Inflammatory macrophage treated with lipopolysaccharide for 1 hour (primary cell): Measurements from ENCODE around the gene MCTP2.

Experiments
- DNase-seq, 2 donors: peaks; one replicate each; pipeline ENCODE4 v3.0.0-alpha.2; 2020 to 2022

Gene MCTP2

DNA sequence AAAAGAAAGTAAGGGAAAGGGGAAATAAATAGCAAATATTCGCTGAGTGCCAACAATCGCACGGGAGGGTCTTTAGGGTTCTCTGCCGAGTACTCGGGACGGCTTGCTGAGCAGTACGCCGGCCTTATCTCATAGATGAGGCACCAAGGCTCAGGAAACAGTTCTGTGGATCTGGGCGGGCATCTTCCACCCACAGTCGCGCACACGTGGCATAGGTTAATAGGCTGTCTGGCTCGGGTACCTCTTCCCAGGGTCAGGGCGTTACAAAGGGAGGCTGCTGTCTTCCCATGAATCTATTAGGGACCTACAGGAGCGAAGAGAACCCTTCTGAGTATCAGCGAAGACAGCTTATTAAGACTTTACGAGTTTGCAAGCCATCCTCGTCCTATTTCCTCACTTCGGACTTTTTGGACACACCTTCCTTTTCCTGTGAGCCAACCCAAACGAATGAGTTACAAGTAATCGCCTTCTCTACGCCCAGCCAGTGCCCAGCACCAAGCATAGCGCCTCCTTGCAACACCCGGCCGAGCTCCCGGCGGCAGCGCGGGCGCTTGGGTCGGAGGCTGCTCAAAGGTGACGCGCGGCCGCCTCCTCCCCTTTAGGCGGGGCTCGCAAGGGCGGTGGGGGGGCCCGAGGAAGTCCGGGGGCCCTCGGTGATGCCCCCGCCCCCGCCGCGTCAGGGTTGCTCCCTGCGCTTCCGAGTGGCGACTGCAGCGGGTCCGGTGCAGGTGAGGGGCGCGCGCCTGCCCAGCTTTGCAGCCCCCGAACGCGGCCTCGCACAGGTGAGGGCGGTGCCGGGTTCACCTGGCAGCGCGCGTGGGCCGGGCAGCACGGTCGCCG is at the start of gene MCTP2:
Gene MCTP2 (plus strand): TSS at position 679 of the 840 bp plus-strand sequence. CDS start 66,705 bp downstream, outside the sequence.
- peak; percentile 90 for DNase-seq

DNA sequence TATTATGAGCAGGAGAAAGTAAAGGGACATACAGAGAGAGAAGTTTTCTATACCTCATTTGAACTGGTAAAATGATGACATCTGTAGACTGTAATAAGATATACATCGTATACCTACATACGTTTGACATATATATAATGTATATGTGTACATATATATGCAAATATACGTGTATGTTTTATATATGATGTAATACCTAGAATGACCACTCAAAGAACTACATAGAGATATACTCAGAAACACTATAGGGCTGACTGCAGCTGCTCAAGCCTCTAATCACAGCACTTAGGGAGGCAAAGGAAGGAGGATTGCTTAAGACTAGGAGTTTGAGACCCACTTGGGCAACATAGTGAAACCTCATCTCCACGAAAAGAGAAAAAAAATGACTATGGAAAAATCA is 48.5 kb upstream of the MCTP2 start:
- DNase-seq: no peak

GRCh38 chr15:94185547-94186236 is 45.7 kb upstream of the MCTP2 start:
- DNase-seq: no peak

- DNase-seq: peak; percentile 47 to 57
These were observed 44.5 kb upstream of the MCTP2 start for GRCh38 chr15:94186770-94187331.

DNA sequence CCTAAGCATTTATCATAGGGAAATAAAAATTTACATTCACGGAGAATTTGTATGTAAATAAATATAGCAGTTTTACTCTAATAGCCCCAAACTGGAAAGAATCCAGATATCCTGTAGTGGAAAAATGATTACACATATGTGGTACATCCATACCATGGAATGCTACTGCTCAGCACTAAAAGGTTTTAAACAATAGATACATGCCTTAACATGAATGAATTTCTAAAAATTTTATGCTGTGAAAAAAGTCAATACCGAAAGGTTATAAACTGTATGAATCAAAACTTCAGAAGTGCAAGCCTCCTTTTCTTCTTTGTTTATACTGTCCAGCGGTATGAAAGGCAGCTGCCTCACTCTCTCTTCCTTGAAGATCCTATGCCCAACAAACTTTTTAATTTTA is 37.5 kb upstream of the MCTP2 start:
- no peak for DNase-seq

DNA sequence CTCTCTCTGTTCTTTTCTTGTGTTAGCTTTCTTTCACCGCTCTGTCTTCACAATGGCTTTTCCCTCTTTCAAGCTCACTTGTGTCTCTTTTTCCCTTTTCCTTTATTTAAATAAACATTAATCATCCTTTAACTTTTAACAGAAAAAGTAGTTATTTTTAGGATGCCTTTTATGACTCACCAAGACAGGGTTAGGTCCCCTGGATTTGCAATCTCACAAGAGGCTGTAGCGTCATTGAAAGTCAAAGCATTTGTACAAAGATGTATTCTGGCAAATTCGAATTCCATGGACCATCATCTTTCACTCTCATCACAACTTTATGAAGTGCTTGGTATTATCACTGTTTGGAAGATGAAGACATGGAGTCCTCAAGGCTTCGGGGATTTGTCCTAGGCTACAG is 34.8 kb upstream of the MCTP2 start:
- peak in 1 of 2 donors; percentile 16 for DNase-seq

GRCh38 chr15:94198633-94199032 is 32.7 kb upstream of the MCTP2 start:
- peak in 1 of 2 donors; percentile 58 for DNase-seq

DNA sequence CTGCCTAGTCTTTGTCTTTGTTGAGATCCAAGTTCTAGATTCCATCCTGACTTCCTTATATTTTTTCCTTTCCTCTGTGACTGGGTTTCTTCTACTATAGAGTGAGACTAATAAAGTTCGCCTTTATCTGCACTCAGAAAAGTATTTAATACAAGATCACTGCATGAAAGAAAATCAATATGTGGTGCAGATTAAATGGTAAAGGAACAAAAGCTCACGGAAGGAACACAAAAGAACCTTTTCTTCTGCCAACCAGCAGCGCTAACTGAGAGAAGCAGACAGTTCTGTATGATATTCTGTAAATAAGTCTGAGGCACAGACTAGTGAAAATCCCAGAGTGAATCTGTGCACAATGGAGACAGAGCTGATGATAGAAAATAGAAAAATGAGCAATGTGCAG is 31.6 kb upstream of the MCTP2 start:
- no peak for DNase-seq

DNA sequence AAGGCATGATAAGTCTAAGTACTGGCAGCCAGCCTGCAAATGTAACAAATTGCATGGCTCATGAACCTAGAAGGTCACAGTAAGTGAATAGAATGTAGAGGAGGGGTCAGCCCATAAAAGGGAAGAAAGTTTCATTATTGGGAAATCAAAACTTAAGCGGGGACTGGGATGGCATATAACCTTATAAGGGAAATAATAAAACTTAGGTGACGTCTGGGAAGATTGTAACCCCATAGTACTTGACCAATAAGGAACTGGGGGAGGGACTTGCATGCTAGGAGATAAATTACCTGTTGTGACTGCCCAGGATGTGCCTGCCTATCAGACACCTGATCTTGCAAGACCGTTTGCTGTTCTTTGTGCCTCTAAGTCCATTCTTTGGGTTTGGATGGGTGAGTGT is 28.1 kb upstream of the MCTP2 start:
- DNase-seq: peak in 1 of 2 donors; percentile 26

- DNase-seq: peak; percentile 77 to 87
These were observed 26.0 kb upstream of the MCTP2 start for GRCh38 chr15:94205366-94205765.

GRCh38 chr15:94206463-94207167 is 24.7 kb upstream of the MCTP2 start:
- peak; percentile 68 to 70 for DNase-seq

GRCh38 chr15:94212291-94212690 is 19.1 kb upstream of the MCTP2 start:
- no peak for DNase-seq

GRCh38 chr15:94225616-94226015 is 5.7 kb upstream of the MCTP2 start:
- no peak for DNase-seq

- DNase-seq: no peak
These were observed 2.8 kb upstream of the MCTP2 start for GRCh38 chr15:94228611-94229010.

GRCh38 chr15:94229591-94230369 is 1.6 kb upstream of the MCTP2 start:
- DNase-seq: peak; percentile 57 to 66

DNA sequence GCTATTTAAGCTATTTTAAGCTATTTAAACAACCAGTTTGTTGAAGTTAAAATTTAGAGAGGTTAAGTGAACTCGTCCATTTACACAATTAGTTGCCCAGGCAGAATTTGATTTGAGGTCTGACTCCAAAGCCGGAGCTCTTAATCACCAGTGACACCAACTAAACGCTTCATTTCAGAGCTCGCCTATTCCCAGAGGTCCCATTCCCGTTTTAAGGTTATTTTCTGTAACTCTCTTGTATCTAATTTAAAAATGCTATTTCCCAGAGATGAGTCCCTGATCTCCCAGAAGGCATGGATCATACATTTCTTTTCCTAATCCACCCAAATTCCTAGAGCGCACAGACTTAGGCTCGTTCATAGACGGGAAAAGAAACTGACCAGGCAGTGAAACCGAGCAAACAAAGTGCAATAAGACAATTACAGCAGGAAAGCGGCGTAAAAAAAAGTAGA is 904 bp upstream of the MCTP2 start:
- no peak for DNase-seq

GRCh38 chr15:94231723-94232468 is 535 bp downstream of the MCTP2 start:
- no peak for DNase-seq

- no peak for DNase-seq
These were observed 2.1 kb downstream of the MCTP2 start for GRCh38 chr15:94233441-94233840.

DNA sequence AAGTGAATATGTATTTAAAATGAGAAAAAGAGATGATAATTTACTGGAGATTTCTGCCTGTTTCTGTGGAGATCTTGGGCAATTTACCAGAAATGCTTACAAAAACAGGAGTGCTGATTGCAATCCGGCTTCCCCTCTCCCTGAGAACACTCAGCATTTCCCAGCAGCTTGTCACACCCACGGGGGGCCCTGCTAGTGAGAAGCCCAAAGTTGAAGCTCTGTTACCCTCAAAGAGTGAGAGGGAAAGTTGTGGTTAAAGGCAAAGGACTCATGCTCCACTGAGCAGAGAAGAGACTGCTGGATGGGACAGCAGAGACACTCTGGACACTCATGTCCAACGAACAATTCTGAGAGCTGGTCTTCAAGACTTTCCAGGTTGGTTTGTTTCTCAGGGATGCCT is 2.9 kb downstream of the MCTP2 start:
- DNase-seq: peak; percentile 57 to 66

DNA sequence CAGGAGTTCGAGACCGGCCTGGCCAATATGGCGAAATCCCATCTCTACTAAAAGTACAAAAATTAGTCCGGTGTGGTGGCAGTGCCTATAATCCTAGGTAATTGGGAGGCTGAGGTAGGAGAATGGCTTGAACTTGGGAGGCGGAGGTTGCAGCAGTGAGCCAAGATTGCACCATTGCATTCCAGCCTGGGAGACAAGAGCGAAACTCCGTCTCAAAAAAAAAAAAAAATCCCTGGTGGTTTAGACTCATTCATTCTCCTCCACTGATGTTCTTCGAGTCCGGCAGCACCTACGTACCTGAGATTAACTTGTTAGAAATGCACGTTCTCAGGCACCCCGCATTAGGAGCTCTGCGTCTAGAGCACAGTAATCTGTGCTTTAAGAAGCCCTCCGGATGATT is 3.7 kb downstream of the MCTP2 start:
- DNase-seq: no peak

- peak; percentile 32 to 40 for DNase-seq
These were observed 4.3 kb downstream of the MCTP2 start for GRCh38 chr15:94235646-94236045.

GRCh38 chr15:94236608-94237007 is 5.2 kb downstream of the MCTP2 start:
- DNase-seq: no peak
